ENCODE measurements around the gene LARGE1.

The LARGE1 gene

DNA sequence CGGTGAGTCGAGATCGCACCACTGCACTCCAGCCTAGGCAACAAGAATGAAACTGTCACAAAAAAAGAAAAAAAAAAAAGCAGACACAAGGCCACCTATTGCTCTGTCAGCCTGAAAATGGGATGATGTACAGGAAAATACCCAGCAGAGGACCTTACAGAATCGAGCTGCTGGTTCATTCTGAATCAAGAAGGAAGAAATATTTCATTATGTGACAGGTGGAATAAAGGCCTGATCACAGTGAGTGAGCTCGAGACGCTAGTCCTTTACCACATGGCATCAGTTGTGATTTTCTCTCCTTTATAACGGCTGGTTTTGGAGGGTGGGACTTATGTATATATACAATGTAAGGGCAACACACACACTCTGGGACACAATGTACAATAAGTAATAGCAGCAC is 340.0 kb downstream of the LARGE1 start:
- TF ChIP-seq CTCF (conservative IDR thresholded peaks at IDR 0.05; ENCODE audit: low read length): no peak
- DNase-seq (ENCODE audit: low read depth): no peak

DNA sequence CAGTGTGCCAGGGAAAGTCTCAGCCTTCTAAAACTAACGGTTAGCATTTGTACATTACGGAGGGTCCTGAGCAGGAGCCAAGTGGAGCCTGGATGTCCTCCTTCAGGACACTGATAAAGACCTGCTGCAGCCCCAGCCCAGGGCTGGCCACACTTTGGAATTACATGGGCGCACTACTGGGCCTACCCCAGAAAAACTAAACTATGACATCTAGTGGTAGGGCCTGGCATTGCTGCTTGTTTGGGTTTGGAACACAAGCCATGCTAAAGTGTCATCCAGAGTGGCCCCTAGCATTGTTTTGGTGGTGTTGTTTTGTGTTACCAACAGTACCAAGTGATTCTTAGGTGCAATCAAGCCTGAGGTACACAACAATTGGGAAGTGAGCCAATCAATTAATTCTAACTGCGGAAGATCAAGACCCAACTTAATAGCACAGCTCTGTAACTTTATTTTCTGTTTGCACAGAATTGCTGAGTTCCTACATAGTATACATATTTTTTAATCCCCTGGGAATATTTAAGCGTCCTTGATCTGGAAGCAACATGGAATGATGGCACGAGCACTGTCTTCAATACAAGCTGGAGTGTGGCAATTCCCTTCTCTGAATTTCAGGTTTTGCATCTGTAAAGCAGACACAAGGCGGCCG is 340.7 kb downstream of the LARGE1 start:
- H3K4me3 ChIP-seq (ENCODE audit: low read length): no peak overlapping the region
- peak; percentile 98 for TF ChIP-seq CTCF (conservative IDR thresholded peaks at IDR 0.05; ENCODE audit: low read length)
- DNase-seq (ENCODE audit: low read depth): peak; percentile 47

More for the DNA sequence above, 340.0 kb downstream of the LARGE1 start:
- H3K4me3 ChIP-seq (ENCODE audit: low read length): no peak overlapping the region

GRCh38 chr22:33578752-33579151 is 341.5 kb downstream of the LARGE1 start:
- no peak for TF ChIP-seq CTCF (conservative IDR thresholded peaks at IDR 0.05; ENCODE audit: low read length)
- DNase-seq (ENCODE audit: low read depth): no peak
- no peak overlapping the region for H3K4me3 ChIP-seq (ENCODE audit: low read length)

DNA sequence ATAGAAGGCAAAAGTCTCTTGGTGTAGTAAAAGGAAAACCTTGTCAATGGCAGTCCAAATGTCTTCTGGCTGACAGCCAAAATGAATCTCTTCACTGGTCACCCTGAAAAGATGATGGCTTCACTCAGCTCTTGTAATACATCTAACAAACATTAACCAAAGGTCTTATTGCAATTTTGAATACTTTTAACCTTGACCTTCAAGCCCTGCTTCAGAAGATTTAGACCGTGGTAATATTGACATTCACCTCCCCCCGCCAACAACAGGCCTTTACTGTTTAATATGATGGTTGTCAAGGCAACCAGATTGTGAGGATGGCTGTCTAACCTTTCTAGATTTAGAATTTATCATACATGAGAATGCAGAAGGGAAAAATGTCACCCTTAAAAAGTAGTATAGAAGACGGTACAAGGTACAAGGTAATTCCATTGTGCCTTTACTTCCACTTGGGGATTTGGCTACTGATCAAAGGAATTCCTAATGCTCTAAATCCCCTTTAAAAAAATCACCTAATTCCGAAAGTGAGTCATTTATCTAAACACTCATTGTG is 342.3 kb downstream of the LARGE1 start:
- H3K4me3 ChIP-seq (ENCODE audit: low read length): no peak overlapping the region
- no peak for TF ChIP-seq CTCF (conservative IDR thresholded peaks at IDR 0.05; ENCODE audit: low read length)
- DNase-seq (ENCODE audit: low read depth): no peak

DNA sequence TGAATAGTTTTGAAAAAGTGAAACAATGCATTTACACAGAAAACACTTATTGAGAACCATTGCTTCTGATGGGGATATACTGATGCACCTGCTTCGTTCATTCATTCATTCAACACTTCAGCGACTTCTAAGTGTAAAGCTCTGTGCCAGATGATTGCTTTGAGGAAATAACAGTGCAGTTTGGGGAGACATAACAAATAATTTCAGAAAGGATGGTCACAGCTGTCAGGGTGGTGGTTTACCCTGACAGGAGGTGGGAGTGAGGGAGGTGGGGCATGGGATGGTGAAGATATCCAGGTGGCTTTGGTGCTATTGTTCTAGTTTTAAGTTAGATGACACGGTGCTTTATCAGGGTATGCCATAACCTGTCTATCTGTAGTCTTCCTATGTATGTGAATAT is 344.1 kb downstream of the LARGE1 start:
- DNase-seq (ENCODE audit: low read depth): no peak
- H3K4me3 ChIP-seq (ENCODE audit: low read length): no peak overlapping the region
- no peak for TF ChIP-seq CTCF (conservative IDR thresholded peaks at IDR 0.05; ENCODE audit: low read length)

GRCh38 chr22:33575771-33576170 is 344.5 kb downstream of the LARGE1 start:
- H3K4me3 ChIP-seq (ENCODE audit: low read length): no peak overlapping the region
- DNase-seq (ENCODE audit: low read depth): no peak
- TF ChIP-seq CTCF (conservative IDR thresholded peaks at IDR 0.05; ENCODE audit: low read length): no peak

DNA sequence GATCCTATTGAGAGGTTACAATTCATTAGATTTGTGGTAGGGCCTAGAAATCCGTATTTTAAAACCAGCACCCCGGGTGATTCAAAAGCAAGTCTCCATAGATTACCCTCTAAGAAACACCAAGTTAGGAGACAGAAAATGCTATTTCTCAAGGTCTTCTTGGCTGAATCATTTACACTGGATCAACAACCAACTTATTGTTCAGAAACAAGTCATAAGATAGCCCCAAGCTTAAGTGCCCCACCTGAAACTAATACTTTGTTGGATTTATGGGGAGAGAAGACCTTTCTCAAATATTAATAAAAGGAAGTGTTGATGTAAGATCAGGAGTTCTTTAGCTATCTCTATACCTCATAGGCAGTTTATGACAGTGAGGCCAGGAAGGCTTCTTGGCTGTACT is 345.2 kb downstream of the LARGE1 start:
- H3K4me3 ChIP-seq (ENCODE audit: low read length): no peak overlapping the region
- no peak for DNase-seq (ENCODE audit: low read depth)
- TF ChIP-seq CTCF (conservative IDR thresholded peaks at IDR 0.05; ENCODE audit: low read length): no peak
